HS-27A (cell line): ENCODE measurements around the gene P4HA3.

Source experiments
- DNase-seq: peaks from one replicate; pipeline ENCODE4 v3.0.0-alpha.2; 2012; ENCODE audit warnings: low read depth, missing footprints

The P4HA3 gene

DNA sequence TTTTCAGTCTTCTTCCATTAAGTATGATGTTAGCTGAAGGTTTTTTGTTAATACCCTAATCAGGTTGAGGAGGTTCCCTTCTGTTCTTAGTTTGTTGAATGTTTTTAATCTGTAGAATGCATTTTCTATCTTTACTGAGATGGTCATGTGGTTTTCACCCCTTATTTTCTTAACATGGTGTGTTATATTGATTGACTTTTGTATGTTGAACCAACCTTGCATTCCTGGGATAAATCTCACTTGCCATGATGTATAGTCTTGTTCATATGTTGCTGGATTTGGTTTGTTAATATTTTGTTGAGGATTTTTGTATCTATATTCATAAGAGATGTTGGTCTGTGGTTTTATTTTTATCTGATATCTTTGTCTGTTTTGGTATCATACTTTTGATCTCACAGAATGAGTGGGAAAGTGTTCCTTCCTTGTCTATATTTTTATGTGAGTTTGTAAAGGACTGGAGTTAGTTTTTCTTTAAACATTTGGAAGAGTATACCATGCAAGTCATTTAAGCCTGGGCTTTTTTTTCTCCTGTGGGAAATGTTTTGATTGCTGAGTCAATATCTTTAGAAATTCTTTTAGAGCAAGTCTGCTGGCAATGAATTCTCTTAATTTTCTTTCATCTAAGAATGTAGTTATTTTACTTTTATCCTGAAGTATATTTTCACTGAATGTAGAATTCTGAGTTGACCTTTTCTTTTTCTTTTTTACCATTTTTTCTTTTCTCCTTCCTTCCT is 5.5 kb upstream of the P4HA3 start:
- peak; percentile 27 for DNase-seq

DNA sequence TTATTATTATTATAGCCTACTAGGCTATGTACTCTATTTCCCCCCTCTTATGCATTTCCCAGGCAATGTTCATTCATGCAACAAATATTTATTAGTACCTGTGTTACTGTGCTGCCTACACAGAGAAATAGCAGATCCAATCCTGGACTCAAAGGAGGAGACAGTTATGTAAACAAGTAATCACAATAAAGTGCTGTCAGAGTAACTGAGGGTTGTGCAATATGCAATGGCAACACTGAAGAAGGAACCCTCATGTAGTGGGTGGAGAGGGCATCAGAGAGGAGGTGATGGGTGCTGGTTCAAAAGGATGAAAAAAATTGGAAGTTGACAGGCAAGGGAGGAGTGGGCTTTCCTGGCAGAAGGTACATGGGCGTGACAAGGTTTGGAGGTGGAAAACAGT is 886 bp upstream of the P4HA3 start:
- no peak for DNase-seq

DNA sequence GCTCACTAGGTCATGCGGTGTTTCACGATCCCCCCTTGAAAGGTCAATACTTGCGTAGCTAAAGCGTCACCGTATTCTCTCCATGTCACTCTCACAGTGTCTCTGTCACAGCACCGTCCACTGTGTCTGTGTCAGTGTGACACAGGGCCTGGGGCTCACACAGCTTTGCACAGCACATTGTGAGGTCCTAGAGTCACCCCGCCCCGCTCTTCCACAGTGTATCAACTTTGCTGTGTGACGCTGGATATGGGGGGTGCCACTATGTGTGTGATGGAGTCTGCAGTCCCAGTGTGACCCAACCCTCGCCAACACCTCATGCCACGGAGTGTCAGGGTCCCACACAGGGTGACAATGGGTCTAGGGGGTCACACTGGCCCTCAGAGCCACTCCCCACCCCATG is 583 bp downstream of the P4HA3 start:
- no peak for DNase-seq

DNA sequence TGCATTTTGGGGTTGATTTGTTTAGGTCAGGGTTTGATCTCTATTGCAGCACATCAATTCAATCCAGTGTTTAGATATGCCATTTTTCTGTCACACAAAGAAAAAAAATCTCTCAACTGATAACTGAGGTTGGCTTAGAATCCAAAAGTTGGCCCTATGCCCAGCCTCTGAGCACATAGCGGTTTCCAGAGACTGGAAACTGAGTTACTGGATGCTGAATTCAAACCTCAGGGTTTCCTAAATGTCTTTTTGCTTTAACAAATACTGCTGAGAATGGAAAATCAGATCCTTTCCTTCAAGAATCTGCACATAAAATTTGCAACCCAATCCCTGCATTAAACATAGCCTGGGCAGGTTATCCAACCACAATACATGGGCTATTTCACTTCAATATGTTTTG is 4.0 kb downstream of the P4HA3 start:
- no peak for DNase-seq

DNA sequence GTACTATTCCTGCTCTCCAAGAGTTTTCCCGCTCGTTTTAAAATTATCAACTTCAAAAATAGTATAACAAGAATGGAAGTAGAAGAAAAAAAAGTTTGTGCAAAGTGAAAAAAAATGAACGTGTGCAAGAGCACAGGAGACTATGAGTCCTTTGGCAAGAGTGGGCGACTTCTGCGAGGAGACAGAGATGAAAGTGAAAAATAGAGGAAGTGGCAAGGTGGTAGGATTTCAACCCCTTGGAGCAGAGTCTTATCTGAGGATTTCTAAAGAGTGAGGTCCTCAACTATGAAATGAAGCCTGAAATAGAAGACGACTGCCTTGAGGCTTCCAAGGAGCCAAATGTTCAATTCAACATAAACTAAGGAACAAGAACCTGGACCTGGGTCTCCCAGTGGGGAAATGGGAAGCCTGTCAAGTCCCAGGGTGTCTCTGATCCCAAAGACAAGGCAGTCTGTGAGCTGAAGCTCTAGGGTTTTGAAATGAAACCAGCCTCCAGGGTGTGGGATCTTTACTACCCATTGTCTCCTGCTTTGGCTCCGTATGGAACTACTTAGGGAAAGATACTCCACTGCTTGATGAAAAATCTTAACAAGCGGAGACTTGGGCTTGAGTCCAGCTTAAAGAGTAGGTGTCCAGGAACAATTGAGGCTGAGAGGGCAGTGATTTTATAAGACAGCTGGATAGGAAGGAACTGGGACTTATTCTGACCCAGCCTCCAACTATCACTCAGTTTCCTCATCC is 4.8 kb downstream of the P4HA3 start:
- no peak for DNase-seq

DNA sequence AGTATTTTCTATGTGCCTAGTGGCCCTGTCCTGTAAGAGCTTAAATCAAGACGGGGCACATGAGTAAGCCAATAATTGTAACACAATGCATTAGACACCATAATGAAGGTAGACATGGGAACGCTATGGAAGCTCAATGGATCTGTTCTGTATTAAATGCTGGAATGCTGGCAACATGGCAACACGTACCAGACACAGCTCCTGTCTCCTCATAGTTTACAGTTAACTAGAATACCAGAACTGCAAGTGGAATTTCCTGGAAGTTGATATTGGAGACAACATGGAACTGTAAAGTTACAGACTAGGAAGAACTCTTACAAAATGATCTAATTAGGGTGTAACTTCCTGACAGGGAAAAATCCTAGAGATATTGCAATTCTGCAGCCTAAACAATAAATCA is 12.4 kb downstream of the P4HA3 start:
- DNase-seq, result no peak

DNA sequence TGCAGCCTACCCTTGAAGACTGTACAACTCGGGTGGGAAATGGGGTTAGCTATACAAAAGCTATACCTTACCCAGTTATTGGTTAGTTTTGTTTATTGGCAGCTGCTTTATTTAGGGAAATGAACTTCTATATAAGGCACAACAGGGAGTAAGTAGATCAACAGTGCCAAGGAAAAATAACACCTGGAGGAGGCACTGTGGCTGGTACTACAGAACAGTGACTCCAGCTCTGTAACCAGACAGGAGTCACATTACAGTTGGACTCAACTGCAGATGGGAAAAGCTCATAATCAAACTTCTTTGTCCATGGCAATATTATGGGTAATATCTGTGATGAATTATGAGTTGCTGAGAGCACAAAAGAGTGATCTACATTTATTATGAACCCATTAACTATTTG is 14.0 kb downstream of the P4HA3 start:
- DNase-seq, result no peak

DNA sequence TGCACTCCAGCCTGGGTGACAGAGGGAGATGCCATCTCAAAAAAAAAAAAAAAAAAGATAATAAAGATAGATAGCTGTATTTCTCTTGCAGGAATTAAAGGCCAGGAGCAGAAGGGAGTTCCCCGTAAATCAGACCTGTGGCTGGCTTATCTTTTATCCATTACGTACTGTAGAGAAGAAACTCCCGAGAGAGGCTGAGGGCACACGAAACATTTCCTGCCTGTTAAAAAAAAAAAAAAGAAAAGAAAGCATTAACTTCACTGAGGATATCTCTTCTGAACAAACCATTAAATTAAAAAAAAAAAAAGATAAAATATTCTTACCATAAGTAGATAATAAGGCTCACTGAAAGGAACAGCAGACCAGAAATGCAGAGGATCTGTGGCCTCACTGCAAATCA is 22.5 kb downstream of the P4HA3 start:
- no peak for DNase-seq

DNA sequence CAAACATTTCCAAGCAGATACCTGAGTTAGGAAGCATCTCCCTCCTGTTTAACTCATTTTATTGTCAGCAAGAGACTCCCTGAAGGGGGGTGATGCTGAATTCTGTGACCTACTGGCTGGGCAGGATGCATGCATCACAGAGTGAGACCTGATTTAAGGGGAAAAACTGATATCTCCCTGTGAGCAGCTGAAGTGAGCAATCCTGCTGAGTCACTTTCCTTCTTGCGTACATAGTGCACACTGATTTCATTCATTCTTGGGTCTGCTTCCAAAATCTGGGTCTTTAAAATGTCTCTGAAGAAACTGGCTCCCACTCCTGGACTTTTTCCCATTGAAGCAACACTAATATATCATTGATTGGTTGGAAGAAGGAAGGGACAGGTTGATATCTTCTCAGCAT is 23.3 kb downstream of the P4HA3 start:
- peak; percentile 36 for DNase-seq

DNA sequence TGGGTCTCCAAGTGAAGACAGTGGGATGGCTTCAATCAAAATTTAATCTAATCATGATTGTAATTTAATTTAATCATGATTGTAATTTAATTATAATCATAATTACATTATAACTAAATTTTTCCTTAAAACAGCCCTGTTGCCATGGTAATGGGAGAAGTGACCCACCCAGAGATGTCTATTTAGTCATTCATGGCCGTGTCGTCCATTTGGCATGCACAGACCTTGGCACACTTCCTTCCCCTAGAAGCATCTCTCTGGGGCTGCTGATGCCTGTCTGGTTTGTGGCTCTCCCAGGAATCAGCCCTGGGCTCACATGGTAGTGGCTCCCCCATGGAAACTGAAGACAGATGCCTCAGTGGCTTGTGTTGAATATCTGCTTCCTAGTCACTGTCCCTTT is 27.0 kb downstream of the P4HA3 start:
- no peak for DNase-seq

DNA sequence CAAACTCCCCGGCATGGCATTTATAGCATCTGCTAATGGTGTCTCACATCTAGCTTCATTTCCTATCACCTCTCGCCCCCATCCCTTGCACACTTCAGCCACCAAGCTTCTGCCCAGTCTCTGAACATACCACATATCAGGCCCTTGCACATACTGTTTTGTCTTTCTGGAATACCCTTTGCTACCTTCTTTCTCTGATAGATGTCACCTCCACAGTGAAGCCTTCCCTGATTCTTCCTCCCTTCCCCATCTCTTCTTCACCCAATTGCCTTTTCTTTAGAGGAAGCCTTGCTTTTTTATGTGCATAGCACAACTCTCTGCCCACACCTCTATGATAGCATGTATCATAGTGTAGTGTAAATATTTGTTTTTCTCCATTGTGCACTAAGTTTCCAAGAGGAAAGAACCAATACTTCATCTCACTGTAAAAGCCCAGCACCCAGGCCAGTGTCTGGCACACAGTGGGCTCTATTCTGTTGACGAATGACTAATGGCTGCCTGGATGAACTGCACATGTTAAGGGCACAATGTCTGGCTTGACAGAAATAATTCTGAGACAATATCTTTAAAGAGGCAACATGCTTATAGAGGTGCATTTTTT is 27.8 kb downstream of the P4HA3 start:
- no peak for DNase-seq

DNA sequence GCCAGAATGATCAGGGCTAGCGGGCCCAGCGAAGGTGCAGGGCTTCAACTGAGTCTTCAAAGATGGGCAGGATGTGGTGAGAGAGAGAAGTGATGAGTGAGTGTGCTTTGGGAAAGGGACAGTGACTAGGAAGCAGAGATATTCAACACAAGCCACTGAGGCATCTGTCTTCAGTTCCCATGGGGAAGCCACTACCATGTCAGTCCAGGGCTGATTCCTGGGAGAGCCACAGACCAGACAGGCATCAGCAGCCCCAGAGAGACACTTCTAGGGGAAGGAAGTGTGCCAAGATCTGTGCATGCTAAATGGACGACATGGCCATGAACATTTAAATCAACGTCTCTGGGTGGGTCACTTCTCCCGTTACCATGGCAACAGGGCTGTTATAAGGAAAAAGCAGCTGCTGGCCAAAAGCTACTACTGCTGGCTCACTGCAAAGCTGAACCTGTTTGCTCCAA is 28.5 kb downstream of the P4HA3 start:
- DNase-seq, result no peak

DNA sequence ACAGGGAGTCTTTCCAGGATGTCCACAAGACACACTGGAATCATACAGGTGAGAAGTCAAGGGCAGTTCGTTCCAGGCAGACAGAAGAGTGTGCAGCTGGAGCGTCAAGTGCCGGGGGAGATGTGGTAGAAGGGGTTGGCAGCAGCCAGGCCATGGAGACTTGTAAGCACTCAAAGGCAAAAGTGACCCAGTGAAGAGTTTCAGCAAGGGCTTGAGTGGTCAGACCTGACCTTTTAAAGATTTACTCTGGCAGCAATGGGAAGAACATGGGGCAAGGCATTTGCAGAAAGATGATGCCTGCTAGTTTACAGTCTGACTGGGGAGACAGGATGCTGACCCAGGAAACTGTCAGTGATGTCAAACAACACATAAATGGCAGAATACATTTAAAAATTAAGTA is 29.0 kb downstream of the P4HA3 start:
- no peak for DNase-seq

DNA sequence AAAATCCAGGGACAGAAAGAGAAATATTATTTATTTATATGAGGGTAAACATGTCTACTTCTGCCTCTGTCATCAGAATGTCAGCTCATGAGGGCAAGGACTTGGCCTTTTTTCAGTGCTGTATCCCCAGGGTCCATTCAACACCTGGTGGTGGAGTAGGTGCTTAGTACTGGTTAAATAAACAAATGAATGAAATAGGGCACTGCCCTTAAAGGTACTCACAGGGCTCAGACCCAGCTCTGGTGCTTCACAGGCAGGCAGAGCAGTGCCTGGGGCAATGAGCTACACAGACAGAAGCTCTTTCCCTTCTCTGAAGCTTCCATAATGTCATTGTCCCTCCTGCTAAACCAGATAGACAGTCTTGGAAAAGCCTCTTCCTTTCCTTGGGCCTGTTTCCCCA is 30.9 kb downstream of the P4HA3 start:
- no peak for DNase-seq

DNA sequence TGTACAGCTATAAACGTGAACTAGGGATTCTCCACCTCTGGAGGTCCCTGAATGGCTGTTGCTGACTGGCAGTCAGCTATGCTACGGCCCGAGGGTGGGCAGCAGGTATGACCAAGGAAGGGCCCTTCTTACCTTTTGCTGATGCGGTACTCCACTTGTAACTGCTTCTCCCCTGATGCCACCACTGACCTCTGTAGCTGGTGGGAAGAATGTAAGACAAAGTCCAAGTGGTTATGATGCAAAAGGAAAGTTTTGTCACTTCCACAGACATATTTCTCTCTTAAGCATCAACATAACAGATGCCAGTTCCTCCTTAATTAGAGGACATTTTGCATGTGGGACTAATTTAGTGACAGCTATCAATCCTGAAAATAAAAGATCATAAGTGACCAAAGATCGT is 32.2 kb downstream of the P4HA3 start:
- no peak for DNase-seq

DNA sequence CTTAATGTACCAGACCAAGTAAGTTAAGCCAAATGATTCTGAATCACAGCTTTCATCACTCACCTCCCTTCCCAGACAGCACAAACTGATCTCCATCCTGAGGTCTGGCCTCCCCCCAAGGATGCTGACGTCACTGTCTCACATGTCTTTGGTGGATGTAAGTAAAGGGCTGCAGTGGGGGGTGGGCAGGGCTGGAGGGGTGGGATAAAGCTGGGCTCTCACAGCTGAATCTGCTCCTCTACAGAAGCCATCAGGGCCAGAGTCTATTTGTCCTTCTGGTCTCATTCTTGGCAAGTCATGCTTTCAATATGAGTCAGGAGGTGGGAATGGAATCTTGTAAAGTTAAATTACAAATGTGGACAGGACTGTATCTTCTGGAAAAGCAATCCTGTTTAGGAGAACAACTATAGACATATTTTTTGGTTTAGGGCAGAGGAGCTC is 32.7 kb downstream of the P4HA3 start:
- DNase-seq, result peak; percentile 84

DNA sequence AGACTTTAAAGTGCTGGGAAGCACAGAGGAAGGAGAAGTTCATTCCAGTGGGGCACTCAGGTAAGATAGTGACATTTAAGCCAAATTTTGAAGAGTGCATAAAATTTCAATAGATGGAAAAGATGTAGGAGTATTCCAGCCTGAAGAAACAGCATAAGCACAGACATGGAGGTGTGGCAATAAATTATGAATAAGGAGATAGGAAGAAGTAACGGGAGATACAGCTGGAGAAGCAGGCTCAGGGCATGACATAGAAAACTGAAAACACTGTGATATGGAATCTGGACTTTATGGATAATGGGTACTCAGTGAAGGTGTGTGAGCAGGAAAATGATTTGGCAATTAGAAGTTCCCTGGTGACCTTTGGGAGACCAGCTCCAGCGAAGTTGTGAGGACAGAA is 33.3 kb downstream of the P4HA3 start:
- no peak for DNase-seq

DNA sequence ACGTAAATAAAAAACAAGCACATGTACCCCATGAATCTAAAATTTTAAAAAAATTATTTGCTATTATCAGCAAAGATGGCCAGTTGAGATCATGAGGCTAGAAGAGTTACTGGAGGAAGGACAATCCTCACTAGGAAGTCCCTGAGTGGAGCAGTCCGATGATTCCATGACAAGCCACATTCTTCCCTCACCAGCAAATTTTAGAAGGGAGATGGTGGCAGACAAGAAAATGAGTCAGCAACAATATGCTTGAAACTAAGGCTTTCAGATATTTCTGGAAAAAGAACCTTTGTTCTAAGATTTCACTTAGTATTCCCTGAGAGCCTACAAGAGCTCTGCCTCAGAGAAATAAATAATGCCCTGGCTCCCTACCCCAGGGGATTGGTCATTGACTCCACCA is 34.9 kb downstream of the P4HA3 start:
- DNase-seq, result no peak

DNA sequence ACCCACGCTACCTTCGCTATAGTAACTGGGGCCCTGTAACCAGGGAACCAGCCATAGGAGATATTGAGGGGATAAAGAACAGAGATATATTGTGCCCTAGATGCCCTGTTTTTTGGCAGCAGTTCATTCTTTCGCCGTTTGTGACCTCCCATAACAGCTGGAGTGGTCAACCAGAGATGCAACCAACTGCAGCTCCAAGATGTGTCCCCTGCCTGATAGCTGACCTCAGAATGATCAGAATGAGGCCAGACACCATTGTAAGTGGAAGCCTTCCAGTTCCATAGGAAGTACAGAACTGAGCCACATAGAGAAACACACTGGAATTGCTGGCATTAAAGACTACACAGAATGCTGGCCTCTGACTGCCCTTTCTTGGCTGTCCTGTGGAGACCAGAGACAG is 39.2 kb downstream of the P4HA3 start:
- no peak for DNase-seq

DNA sequence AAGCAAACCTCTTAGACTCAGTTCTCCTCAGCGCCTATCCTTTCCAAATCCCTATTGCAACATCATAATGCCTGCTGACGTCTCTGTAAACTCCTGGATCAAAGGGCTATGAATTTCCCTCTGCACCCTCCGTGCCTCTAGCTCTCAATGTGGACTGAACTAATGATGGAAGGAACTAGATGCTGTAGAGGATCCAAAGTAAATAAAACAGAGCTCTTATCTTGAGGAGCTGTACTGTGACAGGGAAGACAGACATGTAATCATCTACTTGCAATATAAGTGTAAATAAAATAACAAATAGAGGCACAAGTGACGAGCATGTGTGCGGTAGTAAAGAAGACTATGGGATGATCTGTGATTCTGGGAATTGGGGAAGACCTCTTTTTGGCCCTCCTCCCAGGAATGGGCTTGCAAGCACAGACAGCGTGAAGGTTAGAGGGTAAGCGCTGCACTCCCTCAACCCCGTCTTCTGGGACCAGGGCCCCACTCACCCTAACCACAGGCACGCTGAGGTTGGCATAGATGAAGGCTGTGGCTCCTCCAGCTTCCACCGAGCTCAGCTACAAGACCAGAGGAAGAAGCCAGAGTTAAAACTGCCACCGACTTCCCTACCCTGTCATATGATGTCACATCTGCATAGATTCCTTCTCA is 42.2 kb downstream of the P4HA3 start:
- DNase-seq, result no peak

DNA sequence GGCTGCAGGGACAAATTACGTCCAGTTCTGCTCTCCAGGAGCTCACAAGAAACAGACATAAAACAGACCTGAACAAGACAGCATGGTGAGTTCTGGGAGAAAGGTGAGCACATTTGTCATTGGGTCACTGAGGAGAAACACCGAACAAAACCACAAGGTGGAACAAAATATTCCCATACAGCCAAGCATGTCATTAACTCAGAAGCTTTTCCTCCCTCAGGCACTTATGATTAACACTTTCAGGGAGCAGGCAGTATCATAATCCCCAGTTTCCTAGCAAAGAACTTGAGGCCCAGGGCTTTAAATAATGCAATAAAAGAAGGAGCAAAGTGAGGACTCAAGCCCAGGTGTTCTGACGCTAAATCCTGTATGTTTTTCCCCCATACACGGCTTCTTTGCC is 43.0 kb downstream of the P4HA3 start:
- DNase-seq, result no peak

DNA sequence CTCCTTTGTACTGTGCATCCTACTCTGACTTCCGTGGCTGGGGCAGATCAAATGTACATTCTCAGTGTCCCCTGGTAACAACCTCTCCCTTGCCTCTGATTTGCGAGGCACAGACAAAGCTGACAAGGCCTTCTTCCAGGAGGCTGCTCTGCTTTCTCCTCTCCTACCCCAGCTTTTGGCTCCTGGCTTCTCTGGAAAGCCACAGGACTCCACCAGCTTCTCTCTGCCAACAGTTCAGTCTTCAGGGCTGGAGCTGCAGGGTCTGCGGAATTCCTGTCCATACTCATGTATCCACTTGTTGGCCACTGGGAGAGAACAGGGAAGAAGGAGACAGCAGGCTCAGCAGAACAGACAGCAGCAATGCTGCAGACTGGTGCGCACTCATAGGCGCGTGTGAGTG is 44.4 kb downstream of the P4HA3 start:
- DNase-seq, result no peak

DNA sequence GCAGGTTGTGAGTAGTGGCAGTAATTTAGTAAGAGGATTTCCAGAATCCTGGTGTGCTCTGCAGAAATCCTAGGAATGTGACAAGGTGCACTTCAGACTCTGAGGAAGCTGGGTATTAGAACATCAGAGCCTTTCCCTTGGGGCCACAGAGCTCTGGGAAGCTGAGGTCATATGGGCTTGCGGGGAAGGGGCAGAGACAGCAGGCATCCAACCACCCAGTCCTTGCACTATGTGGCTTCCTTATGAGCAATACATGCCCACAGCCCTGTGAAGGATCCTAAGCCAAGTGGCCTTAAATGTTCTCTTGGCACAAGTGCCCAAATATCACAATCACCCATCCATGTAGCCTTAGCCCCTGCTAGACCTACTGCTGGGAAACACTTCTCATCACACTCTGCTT is 46.2 kb downstream of the P4HA3 start:
- DNase-seq, result no peak
